Measurements from ENCODE around the gene ADAMTS10. TPM values are rescaled to one million over a fixed set of nuclear protein-coding genes. Genes with fewer than 3 reads are reported as not detected.

Gene ADAMTS10
- total and polyA plus RNA-seq, 12 donors, result 2.0 to 190 (median 25.8) TPM

DNA sequence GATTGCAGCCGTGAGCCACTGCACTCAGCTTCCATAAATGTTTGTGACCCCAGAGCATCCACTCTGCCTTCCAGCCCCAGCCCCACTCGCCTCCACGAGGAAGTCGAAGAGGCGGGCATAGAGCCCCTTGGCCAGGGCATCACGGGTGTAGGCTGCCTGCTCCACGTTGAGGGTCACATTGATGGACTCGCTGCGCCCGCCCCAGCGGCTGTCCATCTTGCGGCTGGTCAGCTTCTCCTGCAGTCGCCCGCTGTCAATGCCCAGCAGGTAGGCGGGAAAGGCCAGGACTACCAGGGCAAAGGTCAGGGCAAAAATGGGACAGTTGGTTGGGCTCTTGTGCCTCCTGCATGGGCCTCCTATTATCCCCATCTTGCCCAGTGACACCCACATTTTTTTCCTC lies 60.4 kb downstream of the ADAMTS10 start:
- no peak for TF ChIP-seq POLR2A (IDR thresholded peaks at IDR 0.05)
- TF ChIP-seq, protein P1, sequence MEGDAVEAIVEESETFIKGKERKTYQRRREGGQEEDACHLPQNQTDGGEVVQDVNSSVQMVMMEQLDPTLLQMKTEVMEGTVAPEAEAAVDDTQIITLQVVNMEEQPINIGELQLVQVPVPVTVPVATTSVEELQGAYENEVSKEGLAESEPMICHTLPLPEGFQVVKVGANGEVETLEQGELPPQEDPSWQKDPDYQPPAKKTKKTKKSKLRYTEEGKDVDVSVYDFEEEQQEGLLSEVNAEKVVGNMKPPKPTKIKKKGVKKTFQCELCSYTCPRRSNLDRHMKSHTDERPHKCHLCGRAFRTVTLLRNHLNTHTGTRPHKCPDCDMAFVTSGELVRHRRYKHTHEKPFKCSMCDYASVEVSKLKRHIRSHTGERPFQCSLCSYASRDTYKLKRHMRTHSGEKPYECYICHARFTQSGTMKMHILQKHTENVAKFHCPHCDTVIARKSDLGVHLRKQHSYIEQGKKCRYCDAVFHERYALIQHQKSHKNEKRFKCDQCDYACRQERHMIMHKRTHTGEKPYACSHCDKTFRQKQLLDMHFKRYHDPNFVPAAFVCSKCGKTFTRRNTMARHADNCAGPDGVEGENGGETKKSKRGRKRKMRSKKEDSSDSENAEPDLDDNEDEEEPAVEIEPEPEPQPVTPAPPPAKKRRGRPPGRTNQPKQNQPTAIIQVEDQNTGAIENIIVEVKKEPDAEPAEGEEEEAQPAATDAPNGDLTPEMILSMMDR (IDR thresholded peaks at IDR 0.05), result no peak
- H3K4me3 ChIP-seq, result no peak overlapping the region
- intact Hi-C loops (cut with DNase I), result no loop called here
- H3K27me3 ChIP-seq, result no peaks in the 10 kb centered on the region
- no peak for DNase-seq
- peaks cover 0 to 4% of the 10 kb centered on the region in 2 donors for H3K36me3 ChIP-seq (replicated peaks in 1 of 2)
- no peak overlapping the region for H3K27ac ChIP-seq
- WGBS, 4 donors, result 93 to 96% (median 94%) methylated on average over 11 to 15 of the region's 15 CpGs
- H3K9me3 ChIP-seq (replicated peaks in 1 of 3), result no peaks in the 10 kb centered on the region
- H3K4me1 ChIP-seq (replicated peaks in 1 of 2), result no peaks in the 10 kb centered on the region

DNA sequence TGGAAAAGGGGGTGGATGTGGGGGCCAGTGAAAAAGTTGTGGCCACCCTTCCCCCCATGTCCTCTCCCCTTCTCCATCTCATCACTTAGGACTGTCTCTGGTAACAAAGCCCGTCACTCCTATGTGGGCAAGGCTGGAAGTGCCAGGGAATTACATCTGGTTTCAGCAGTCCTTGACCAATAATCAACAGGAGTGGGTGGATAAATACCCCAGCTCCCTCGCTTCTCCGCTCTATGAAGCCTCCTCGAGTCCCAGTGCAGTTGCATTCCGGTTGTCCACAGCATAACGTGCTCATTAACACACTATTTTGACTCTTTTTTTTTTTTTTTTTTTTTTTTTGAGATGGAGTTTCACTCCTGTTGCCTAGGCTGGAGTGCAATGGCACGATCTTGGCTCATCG lies 64.8 kb downstream of the ADAMTS10 start:
- 94 to 99% (median 95%) methylated on average over 7 to 8 of the region's 8 CpGs for WGBS, 4 donors
- Histone ChIP-seq H3K9me3 (replicated peaks in 1 of 3) (no peaks in the 10 kb centered on the region), H3K36me3 (replicated peaks in 1 of 2) (no peaks in the 10 kb centered on the region), H3K4me1 (replicated peaks in 1 of 2) (no peaks in the 10 kb centered on the region), H3K27ac (no peak overlapping the region), H3K27me3 (no peaks in the 10 kb centered on the region), H3K4me3 (no peak overlapping the region)
- intact Hi-C loops (cut with DNase I), result no loop called here
- TF ChIP-seq POLR2A (IDR thresholded peaks at IDR 0.05), result no peak
- TF ChIP-seq, protein P1 (IDR thresholded peaks at IDR 0.05), result no peak
- no peak for DNase-seq

DNA sequence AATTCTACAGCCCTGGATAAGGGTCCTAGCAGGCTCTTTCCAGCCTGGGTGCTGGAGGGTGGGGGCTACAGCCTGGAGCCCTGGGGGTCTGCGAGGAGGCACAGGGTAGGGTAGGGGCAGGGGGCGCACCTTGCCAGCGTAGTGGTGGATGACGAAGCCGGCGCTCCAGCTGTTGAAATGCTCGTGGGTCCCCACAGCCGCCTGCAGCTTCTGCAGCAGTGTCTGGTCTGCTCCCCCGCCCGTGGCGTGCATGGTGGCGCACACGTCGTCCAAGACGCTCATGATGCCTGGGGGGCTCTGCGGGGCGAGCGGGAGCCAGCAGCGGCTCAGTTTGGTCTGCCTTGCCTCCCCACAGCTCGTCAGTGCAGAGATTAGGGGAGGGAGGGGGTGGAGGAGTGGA lies 66.3 kb downstream of the ADAMTS10 start:
- Histone ChIP-seq H3K4me3 (no peak overlapping the region), H3K27me3 (no peaks in the 10 kb centered on the region), H3K36me3 (replicated peaks in 1 of 2) (no peaks in the 10 kb centered on the region), H3K4me1 (replicated peaks in 1 of 2) (no peaks in the 10 kb centered on the region), H3K27ac (no peak overlapping the region), H3K9me3 (replicated peaks in 1 of 3) (no peaks in the 10 kb centered on the region)
- intact Hi-C loops (cut with DNase I), result no loop called here
- DNase-seq, result no peak
- TF ChIP-seq, protein P1 (IDR thresholded peaks at IDR 0.05), result no peak
- no peak for TF ChIP-seq POLR2A (IDR thresholded peaks at IDR 0.05)
- 80 to 100% (median 95%) methylated on average over 1 to 20 of the region's 20 CpGs for WGBS, 4 donors

DNA sequence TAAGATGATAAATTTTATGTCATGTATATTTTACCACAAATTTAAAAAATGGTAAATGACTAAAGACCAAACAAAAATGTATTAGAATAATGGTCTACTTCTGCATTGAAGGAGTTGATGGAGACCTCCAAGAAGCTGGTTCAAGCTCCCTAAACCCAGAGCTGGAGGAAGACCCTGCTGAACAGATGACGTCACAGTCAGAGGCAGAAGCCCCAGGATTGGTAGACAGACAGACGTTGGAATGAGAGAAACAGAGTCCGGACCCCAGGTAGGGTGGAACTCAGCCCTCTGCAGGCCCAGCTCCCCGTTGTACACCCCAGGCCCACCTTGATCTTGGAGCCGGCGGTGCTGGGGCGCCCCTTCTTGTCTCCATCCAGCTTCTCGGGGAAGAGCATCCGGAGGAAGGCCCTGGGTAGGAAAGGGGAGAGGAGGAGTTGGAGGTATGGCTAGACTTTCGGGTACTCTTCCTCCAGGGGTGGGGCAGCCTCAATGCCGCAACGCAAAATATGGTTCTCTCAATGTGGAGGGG lies 70.8 kb downstream of the ADAMTS10 start:
- Histone ChIP-seq H3K27ac (no peak overlapping the region), H3K9me3 (replicated peaks in 1 of 3) (no peaks in the 10 kb centered on the region), H3K36me3 (replicated peaks in 1 of 2) (no peaks in the 10 kb centered on the region), H3K27me3 (no peaks in the 10 kb centered on the region), H3K4me1 (replicated peaks in 1 of 2) (no peaks in the 10 kb centered on the region), H3K4me3 (no peak overlapping the region)
- intact Hi-C loops (cut with DNase I), result no loop called here
- TF ChIP-seq, protein P1 (IDR thresholded peaks at IDR 0.05), result no peak
- no peak for TF ChIP-seq POLR2A (IDR thresholded peaks at IDR 0.05)
- no peak for DNase-seq
- 75 to 95% (median 87%) methylated on average over 3 to 12 of the region's 12 CpGs for WGBS, 4 donors

Measured in adrenal gland (tissue), 12 donors.